NCI-H1694 (cell line): ENCODE data around the gene POU6F2.
"Not testable (repeated sequence)": the region's sequence is repeated elsewhere in the genome, so short reads cannot be mapped to it uniquely, and the experiment has no call there.

ENCODE experiments used
- DNase-seq: peaks from one replicate; lab custom pipeline; 2025; lab: John Stamatoyannopoulos, UW

Gene POU6F2

DNA sequence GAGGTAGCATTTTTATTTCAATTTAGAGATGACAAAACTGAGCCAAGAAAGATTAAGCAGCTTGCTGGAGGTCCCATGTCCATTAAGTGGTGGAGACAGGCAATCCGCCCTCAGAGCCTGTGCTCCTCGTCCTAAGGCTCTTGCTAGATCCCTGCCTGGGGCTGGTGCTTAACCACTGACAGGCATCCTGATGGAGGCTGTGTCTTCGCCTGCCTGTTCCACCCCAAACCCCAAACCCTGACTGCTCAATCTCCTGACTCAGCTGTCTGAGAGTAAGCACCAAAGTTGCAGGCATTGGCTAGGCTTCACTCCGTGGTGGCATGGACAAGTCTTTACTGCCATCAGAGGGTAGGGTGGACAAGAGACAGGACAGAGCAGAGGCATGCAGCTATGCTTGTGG lies 209.4 kb downstream of the POU6F2 start:
- DNase-seq: no peak

DNA sequence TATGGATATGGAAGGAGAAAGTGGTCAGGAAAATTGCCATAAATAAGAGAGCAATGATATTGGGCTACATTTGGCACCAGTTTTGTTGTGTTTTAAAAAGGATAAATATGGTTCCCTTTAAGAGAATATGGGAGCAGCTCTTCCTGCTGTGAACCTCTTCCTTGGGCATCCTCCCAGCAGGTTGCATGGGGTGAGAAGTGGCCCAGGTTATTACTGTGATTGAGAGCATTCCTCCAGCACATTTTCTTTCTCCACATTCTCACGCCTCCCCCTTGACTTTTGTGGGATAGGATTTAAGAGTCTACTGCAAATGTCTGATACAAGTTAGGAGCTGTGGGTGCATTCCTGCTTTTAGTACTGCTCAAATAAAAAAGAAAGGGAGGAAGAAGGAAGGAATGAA lies 214.8 kb downstream of the POU6F2 start:
- DNase-seq: no peak

DNA sequence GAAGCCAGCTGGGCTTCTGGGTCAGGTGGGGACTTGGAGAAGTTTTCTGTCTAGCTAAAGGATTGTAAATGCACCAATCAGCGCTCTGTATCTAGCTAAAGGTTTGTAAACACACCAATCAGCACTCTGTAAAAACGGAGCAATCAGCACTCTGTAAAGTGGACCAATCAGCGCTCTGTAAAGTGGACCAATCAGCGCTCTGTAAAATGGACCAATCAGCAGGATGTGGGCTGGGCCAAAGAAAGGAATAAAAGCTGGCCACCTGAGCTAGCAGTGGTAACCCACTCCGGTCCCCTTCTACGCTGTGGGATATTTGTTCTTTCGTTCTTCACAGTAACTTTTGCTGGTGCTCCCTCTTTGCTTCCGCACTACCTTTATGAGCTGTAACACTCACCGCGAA lies 216.7 kb downstream of the POU6F2 start:
- DNase-seq: not testable (repeated sequence)

DNA sequence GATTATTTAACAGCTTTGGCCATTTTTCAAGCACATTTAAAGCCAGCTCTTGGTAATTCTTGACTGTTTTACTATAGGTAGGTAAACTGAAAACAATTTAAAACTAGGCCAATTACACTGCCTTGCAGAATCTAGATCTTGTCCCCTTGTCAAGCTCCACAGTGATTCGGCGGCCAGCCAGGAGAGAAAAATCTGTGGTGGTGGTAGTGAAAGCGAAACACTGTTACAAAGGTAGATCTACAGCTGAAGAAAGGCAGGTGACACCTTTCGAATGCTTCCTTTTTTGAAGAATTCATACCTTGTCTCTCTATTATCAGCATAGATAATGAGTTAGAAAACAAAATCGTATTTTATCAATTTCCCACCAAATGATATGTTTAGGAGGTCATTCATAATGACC lies 218.3 kb downstream of the POU6F2 start:
- DNase-seq: no peak

DNA sequence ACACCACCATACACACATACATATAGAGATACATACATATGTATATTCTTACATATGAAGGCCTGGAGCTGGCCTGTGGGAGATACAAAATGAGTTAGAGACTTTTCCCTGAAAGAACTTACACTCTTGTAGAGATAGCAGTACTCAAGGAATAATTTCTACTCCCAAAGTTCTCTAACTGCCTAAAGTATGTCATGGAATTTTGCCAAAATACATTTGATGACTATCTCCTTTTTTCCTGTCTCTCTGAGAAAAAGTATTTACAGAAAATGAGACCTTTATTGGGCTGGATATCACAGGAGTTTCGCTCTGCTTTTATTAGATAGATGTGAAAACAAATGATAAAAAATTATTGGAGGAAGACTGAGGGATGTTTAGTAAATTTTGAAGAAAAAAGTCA lies 220.1 kb downstream of the POU6F2 start:
- DNase-seq: no peak

DNA sequence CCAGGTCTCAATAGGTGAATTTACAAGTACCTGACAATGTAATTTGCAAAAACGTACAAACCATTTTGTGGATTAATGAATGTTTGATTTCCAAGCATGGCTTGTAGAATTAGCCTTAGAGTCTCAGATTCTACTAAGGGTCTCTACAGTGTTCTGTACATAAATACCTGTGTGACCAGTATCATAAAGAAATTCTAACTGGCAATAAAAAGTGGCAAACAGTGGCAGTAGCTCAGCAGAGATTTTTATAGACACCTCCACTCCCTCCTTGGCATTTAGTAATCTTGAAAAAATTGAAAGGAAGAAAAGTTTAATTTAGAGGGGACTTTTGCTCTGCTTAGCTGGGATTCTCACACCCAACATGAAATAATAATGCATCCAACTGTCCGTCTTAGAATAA lies 220.8 kb downstream of the POU6F2 start:
- no peak for DNase-seq

DNA sequence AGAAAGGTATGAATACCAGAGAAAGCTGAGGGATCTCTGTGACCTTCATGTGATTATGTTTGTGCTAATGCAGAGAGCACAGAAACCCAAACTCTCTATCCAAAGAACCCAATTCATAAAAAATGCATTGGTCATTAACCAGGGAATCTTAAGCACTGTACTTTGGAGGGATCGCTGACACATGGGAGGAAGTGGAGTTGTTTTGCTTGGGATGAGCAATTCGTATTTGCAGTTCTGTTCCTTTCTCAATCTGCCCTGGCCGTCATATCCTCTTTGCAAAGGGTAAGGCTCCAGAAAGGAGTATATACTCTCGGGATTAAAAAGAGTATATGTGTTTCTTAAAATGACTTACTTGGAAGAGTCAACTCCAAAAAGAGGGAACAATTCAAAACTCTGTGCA lies 221.3 kb downstream of the POU6F2 start:
- DNase-seq: no peak

DNA sequence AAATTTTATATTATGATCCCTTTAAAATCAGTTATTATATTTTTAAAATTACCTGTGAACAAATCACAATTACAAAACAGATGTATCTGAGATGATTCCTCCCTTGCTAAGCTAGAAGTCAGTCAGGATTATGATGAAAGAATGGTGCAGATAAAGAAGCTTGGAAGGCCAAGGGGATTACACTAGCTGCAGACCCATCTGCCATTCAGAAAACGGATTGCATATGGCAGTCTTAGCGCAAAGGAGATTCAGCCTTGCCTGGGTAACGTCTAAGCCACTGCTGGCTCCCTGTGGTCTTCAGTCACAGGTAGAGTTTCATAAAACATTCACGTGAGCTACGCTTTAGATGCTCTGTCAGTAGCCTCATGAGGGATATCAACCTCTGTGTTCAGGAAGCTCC lies 222.2 kb downstream of the POU6F2 start:
- no peak for DNase-seq

DNA sequence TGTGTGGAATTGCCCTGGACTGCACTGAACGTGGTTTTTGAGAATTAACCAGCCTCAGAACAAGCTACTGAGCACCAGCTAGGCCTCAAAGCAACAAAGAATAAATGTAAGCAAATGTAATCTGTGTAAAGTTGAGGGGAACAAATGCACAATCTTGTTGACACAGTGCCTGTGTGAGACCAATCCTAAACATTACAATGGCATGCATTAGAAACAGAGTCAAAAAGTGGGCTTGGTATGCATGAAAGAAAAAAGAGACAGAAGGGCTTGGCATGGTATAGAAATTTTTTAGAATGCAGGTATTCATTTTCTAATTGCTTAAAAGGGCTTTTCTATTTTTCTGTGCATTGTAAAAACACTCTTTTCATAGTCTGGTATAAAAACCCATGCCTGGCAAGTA lies 224.3 kb downstream of the POU6F2 start:
- DNase-seq: no peak

DNA sequence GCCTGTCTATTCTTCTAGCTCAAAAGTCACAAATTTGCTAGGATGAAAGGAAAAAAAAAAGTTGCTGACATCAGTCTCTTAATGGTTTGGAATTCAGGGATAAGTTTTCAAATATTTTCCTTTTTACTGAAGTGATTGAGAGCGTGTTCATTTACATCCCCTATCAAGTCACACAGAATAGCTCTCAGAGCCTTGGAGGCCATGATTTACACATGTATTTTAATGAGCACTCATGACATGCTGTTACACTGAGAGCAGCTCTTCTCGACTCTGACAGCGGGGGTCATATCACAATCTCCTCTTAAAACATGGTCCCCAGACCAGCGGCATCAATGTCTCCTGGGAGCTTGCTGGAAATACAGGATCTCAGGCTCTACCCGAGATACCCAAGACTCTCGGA lies 232.7 kb downstream of the POU6F2 start:
- DNase-seq: no peak

DNA sequence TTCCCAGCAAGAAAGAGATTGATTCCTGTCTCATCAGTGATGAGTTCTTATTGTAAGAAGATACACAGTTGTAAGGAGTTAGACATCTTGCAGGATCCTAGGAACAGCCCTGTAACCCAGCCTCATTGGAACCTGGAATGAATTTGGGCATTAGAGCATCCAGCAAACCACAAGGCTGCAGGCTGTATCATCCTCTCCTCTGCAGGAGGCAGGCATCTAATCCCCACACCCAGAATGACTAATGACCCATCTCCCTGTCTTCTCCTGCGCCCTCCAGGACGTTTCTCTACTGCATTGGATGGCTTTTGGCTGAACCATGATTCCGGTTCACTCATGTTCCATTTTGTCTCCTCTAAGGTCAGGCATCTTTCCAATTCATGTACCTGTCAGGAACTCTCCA lies 233.9 kb downstream of the POU6F2 start:
- no peak for DNase-seq

DNA sequence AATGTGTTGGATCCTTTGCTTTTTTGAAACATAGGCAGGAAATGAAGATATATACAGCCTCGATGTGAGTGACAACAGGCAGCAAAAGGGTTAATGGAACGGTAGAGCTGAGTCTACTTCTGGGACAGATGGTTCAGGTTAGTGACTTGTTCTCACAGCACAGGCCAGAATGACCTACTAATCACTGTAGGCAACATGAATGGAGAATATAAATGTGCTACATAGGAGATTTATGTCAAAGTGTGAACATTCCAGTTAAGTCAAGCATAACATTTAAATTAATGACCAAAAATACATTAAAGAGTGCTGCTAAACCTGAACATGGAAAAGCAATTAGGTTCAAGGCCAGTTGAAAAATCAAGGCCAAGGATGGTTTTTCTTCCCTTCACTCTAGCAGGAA lies 235.2 kb downstream of the POU6F2 start:
- no peak for DNase-seq

DNA sequence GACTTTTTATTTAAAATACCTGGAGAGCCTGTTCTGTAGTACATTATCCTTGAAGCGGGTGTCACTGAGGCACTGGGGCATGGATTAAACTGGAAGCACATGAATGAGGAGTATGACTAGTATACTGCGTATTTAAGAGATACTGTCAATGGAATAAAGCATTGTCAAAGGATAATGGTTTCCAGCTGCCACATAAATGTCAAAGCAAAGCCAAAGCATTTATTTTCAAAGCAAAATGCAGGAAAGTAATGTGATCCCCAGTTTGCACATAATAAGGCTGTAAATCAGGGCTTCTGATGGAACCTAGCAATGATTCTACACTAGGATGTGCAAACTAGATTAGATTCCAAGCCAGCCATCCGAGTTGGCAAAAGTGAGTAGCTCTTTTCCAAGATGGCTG lies 240.1 kb downstream of the POU6F2 start:
- no peak for DNase-seq

DNA sequence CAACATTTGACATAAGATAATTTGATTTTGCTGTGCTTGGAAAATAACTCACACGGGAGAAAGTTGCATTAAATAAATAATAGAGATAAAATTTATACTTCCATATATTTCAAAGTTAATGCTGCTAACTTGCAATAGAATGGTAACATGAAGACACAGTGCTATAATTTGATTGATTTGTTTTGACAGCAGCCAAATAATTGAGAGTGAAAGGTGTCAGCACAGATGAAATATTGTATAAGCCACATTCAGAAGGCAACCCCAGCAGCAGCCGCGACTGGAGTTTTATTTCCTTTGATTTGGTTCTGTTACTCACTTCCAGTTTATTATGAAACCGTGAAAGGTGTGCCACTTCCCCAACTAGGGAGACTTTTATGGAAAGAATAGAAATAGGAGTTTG lies 242.2 kb downstream of the POU6F2 start:
- DNase-seq: no peak

DNA sequence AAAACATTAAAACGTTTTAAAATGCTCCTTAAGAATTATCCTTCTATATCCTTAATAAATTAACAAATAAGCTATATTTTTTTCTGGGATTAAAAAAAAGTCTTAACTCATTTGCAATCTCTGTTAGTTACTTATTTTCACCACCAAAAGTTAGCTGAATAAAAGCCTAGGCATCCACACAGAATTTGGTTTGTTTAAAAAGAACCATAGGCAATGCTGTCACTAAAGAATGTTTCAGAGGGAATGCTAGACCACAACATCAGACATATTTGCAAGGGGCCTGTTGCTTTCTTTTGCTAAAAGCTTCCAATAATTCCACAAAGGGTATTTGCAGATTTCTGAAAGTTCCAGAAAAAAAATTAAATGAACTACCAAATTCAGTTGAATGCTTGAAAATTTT lies 244.2 kb downstream of the POU6F2 start:
- DNase-seq: no peak

DNA sequence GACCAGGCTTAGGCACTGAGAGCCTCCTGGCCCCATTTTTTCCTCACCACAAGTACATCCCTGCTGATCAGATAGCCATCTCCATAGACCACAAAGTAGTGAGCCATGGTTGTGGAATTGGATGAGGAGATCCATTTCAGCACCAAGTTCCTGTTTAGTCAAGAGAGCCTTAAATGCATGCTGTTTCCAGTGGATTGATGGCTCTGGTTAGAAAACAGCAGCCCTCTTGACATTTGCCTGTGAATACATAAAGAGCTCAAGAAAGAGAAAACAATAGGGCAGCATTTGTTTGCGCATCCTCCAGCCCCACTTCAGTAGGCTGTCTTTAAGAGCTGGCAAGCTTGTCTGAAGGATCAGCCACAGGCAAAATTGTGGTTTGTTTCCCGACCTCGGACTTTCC lies 251.2 kb downstream of the POU6F2 start:
- DNase-seq: no peak

DNA sequence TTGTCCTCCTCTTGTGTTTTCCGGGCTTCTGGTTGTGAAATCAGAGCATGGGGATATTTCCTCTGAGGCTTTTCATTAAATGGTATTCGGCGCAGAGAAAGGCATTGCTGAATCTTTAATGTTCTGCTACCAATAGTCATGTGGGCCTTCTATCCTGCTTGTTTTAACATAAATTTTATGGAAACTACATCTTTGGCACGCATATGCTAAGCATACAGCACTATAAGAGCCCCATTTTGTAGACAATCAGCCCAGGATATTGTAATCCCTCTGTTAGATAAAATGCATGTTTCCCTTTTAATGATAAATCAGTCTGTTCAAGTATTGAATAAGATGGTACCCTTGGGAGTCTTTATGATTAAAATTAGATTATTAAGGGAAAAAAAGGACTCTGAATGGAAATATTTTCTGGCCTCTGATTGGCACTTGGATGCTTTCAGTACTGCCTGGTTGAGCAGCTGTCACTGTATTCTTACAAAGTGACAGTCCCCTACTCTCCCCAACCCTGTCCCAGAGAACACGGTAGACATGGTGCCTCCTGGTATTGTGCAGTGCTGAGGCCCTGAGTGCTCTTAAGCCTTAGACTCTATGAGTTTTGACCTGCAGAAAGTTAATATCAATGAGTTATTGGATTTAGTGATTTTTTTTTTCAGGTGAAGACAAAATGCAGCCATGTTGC lies 256.3 kb downstream of the POU6F2 start:
- DNase-seq: no peak

DNA sequence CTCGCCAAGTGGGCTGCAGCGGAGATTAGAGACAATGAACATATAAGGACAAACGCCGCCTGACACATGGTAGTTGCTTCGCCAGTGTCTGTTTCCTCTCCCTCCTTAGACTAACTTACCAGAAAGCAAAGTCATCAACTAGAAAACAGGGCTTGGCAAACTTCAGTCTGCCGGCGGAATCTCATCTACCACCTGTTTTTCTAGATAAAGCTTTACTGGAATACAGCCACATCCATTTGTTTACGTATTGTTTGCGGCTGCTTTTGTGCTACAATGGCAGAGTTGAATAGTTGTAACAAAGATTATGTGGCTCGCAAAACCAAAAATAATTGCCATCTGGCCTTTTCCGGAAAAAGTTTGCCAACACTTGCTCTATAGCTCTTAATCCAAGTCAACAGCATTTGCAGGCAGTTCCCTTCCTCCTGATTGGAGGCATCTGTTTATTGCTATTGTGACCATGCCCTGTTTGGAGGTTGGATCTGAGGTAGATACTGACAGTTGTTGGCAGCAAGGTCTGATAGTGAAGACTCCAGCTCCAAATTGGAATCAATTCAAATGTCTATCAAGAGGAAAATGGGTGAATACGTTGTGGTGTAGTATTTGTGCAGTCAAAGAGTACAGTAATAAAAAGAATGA lies 260.6 kb downstream of the POU6F2 start:
- DNase-seq: peak; percentile 20

DNA sequence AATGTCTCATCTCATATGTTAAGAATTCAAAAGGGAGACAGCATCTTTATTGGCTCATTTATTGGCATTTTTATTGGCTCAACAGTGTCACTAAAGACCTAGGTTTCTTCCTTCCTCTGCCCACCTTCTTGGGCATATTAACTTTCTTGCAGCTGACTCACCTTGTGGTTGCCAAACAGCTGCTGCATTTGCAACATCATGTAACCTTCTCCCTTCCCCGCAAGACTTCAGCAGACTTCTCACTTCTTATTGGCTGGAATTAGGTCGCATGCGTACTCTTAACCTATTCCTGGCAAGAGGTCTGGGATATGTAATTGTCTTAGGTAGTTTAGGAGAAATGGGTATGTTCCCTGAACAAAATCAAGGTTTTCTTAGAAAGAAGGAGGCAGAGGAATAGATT lies 263.2 kb downstream of the POU6F2 start:
- no peak for DNase-seq

DNA sequence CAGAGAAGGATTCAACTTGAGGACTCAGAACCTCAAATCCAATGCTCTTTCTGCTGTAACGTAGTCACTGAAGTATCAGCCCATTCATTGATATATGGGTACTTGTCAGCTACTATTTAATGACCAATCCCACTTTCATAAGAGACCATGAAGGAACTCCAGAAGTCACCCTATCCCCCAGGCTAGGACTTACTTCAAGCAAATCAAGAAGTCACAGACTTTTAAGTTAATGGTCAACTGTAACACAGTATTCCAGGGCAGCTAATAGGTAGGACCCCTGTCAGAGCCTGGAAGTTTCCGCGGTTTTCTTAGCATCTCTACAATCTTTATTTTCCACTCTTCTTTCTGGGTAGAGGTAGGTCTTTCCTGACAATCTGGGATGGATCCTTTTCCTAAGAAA lies 269.9 kb downstream of the POU6F2 start:
- DNase-seq: no peak

DNA sequence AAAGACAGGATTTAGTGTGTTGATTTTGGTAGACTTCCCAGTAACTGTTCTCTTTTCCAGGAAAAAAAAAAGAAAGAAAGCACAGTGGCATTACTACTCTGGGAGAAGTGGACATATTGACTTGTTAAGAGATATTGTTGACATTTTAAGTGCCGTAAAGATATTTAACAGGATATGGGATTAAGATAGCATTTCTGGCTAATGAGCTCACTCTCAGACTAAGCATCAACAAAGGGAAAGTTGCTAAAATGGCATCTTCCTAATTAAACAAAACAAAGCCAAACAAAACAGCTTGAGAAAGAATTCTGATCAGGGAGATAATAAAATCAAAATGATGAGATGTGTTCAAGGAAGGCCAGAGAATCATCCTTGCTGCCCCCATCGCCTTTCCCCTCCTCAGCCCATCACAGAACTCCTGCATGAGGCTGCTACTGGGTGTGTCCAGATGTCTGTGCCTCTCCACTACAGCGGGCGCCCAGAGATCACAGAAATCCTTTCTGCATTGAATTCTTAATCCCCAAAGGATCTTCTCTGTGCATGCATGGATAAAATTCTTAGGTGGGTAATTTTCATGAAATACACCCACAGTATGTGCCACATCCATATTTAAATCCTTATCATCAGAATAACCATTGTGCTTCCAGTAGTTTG lies 270.5 kb downstream of the POU6F2 start:
- no peak for DNase-seq

DNA sequence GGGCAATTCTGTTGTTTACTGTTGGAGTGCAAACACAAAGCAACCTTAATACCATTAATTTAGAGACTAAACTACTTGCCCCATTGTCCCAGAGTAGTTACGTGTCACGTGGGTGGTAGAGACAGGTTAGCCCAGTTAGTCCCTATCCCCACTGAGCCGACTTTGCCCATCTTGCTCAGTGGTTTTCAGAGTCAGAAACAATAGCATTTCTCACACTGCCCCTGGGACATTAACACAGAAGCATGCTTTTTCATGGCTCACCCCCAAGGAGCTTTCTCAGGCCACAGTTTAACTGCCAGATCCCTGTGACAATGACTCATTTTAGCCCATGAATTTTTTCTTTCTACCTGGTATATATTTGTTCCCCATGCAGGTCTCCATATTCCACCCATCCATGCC lies 271.0 kb downstream of the POU6F2 start:
- DNase-seq: no peak

DNA sequence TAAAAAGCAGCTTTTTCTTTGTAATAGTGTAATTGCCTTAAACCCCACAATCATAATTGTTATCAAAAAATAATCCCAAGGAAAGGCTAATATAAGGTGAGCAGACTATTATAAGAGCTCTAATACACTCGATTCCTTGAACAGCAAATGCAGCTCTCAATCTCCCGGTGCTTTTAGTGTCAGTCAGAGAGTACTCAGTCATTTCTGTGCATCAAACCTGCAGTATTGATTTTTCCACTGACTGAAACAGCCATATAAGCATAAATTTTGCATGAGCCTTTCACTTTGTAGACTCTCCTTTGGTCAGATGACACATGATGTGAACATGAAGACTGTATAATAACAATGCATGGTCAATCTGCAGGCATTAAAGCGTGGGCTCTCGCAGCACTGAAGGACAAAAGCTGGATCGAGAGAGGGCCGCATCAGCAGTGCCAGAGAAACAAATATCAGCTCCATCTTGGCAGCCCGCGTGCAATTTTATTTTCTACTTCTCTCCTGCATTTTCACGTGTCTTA lies 272.0 kb downstream of the POU6F2 start:
- DNase-seq: no peak

DNA sequence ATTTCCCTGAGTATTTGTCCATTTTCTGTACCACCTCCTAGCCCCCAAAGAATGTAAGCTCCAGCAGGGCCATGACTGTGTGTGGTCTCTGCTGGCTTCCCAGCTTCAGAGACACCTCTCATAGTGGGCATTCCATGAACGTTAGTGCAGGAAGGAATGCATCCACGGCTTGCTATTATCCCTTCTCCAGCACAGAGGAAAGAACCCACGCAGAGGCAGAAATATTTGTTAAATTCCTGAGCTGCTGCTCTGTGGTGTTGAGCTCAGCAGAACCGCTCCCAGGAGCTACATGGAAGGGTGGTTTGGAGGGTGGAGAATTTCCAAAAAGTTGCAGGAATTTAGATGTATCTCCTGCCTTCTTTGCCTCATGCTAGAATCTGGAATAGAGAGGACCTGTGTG lies 275.2 kb downstream of the POU6F2 start:
- DNase-seq: no peak
